Forelimb muscle (tissue), 1 donor: ENCODE results near the gene FAM171A1. TPM values are rescaled to one million over a fixed set of nuclear protein-coding genes. Genes with fewer than 3 reads are reported as not detected.

Experiments used
- DNase-seq: peaks from one replicate; pipeline ENCODE4 v3.0.0-alpha.2; 2013; ENCODE audit warnings: low read depth
- polyA plus RNA-seq: library from polyadenylated mRNA; unstranded; fragments of 120-200 nt; gene quantifications from one replicate; pipeline ENCODE4 v1.2.1, GENCODE V29; 2013; ENCODE audit not compliant: insufficient read length

FAM171A1 gene
- polyA plus RNA-seq, 1 donor: 27.2 TPM

DNA sequence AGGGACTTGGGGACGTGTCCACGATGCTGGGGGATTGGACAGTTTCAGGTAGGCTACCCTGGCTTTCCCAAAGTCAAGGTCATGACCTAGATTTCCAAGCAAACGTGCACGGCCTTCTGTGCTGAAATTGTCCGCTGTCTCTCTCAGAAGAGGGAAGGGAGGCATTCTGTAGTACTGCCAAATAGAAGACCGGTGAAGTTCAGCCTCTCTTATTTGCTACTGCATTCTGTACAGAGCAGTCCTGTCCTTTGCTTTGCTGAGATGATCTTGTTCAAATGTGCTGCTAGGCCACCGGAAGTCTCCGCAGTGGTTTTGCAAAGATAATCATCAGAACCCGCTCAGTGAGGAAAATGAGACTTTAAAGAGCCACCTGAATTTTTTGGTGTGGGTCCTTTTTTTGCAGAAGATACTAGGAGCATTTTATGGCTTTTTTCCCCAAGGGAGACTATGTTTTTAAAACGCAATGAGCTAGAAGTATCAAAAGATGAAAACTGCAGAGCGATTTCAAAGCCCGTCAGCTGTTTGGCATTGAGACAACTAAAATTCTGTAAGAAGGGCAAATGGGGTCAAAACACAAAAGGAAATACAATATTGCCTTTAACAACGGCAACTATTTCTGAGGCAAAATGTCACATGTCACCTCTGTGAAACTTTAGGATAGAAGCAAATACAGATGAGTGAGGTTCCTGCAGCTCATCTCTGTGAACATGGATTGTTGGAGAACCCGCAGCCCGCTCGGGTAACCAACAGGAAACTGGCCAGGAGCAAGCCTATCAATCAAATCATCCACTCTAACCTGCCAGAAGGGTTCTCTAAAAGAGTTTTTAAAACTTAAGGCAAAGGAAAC is 201.3 kb downstream of the FAM171A1 start:
- DNase-seq: no peak

DNA sequence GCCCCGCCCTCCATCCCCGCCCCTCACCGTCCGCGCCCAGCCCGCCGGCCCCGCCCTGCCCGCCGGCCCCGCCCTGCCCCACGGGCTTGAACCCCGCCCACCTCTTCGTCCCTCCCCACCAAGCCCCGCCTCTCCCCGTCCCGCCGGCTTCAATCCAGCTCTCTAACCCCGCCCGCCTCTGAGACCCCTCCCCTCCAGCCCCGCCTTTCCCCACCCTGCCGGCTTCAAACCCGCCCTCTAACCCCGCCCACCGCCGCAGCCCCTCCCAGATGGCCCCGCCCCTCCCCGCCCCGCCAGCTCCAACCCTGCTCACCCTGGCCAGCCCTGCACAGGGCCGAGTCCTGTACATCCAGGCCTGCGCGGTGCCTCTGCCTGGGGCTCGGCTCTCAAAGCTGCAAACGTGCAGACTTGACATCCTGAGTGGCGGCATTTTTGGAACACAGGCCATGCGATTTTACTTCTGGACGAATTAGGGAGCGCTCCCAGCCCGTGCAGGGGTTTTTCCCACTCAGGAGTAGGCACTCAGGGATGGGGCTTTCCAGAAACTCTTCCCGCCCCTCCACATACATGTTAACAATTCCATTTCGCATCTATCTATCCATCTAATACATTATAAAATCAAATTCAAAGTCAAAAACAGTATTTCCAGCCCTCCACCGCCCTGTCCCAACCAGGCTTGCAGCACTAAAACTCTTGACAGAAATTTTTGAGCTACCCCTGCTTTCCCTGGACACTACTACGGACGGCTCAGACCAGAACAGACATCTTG is 202.1 kb downstream of the FAM171A1 start:
- DNase-seq: peak; percentile 57

DNA sequence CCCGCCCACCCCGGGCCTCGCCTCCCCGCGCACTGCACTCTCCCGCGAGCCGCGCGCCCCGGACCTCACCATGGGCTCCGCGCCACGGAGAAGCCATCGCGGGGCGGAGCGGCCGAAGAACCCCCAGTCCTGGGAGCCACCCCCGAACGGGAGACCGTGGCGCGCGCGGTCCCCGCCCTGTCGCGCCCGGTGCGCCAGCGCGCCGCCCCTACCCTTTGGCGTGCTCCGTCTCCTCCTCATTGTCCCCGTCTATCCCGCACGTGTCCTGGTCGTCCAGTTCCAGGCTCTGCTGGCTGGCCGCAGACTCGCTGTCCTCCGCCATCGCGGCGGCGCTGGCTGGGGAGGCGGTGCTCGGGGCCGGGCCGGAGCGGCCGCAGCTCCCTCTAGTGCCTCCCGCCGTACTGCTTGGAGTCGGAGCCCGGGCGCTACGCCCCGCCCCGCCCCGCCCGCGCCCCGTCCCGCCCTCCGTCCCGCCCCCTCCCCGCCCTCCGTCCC is 202.8 kb downstream of the FAM171A1 start, which contains the start of gene NMT2:
TSS of gene NMT2 (minus strand) at position 403 of the 495 bp plus-strand sequence. CDS start at position 322, 81 bp downstream.
- DNase-seq: peak; percentile 53

GRCh38 chr10:15167411-15168290 is 203.4 kb downstream of the FAM171A1 start:
- no peak for DNase-seq

- DNase-seq: no peak
Measured at GRCh38 chr10:15166325-15166724, 204.8 kb downstream of the FAM171A1 start.

DNA sequence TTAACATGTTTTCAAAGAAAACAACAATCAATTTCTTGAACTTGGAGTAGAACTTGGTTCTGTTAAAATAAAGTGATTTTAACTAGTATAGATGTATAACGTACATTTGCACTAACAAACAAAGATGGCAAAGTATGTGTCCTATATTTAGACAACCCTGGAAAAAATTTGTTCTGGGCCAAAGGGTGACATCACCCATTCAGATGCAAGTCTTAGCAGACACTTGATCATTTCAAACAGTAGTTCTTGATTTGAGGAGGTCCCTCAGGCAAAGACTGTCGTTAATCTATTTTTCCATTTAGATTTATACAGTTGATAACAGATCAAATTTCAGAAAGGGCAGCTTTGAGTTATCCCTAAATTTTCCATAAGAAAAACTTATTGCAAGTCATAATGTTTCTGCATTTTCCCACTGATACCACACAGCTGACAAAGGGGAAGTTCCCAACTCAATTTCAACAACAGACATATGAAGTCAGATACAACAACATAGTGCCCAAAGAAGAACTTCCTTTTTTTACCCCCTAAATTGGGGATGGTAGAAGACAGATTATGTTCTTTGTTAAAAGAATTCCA is 207.7 kb downstream of the FAM171A1 start:
- DNase-seq: no peak

Other genes starting within 250 kb of the FAM171A1 start
- gene NMT2, start 202.6 kb downstream of the FAM171A1 start, polyA plus RNA-seq: 16.6 TPM